ENCODE results near the gene MAP1S.
A peak's percentile ranks its signal among the peaks of the same experiment; 100 is the strongest.
"Not testable (repeated sequence)": the region's sequence is repeated elsewhere in the genome, so short reads cannot be mapped to it uniquely, and the experiment has no call there.

The MAP1S gene

GRCh38 chr19:17762505-17763229 is 43.4 kb downstream of the MAP1S start:
- no peak for DNase-seq (ENCODE audit: low spot score)

DNA sequence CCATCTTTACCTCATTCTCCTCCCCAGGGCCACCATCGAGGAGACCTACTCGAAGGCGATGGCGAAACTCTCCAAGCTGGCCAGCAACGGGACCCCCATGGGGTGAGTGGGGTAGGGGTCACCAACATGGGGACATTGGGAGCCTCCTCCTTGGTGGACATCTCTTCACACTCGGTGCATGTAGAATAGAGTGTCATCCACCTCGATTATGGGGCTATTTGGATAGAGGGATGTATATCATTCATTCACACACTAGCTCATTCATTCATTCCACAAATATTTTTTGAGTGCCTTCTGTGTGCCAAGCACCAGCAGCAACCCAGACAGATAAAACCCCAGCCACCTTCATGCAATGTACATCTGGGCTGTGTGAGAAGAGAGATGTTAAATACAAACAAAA is 45.1 kb downstream of the MAP1S start:
- no peak for DNase-seq (ENCODE audit: low spot score)

DNA sequence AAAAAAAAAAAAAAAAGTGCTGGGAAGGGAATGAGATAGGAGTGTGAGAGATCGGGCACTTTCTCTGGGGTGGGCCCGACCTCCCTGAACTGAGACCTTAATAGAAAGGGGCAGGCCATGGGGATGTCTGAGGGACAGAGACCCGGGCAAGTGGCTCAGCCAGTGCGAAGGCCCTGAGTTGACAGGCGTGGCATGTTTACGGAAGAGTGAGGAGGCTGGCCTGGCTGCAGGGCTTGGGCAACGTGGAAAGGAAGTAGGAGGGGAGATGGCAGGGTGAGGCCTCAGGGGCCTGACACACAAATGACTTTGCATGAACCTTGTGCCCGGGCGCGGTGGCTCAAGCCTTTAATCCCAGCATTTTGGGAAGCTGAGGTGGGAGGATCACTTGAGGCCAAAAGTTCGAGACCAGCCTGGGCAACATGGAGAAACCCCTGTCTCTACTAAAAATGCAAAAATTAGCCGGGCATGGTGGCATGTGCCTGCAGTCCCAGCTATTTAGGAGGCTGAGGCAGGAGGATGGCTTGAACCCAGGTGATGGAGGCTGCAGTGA is 45.9 kb downstream of the MAP1S start:
- no peak for DNase-seq (ENCODE audit: low spot score)

GRCh38 chr19:17766543-17767131 is 47.4 kb downstream of the MAP1S start:
- DNase-seq (ENCODE audit: low spot score), result peak; percentile 73

GRCh38 chr19:17767559-17767958 is 48.3 kb downstream of the MAP1S start:
- DNase-seq (ENCODE audit: low spot score), result no peak

DNA sequence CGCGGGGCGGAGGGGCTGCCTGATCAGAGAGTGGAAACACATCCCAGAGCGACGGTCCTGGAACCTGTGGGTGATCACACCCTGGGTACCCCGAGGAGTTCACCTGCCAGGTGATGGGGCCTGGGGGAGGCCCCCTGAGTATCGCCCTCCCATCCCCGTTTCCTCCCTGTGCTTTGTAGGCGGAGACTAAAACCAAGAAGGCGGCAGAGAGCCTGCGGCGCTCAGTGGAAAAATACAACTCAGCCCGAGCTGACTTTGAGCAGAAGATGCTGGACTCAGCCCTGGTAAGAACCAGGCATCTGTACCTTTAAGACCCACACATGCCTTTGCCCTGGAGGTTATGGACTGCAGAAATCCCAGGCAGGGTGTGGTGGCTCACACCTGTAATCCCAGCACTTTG is 51.3 kb downstream of the MAP1S start:
- no peak for DNase-seq (ENCODE audit: low spot score)

- no peak for DNase-seq (ENCODE audit: low spot score)
These were observed 52.9 kb downstream of the MAP1S start for GRCh38 chr19:17772172-17772571.

DNA sequence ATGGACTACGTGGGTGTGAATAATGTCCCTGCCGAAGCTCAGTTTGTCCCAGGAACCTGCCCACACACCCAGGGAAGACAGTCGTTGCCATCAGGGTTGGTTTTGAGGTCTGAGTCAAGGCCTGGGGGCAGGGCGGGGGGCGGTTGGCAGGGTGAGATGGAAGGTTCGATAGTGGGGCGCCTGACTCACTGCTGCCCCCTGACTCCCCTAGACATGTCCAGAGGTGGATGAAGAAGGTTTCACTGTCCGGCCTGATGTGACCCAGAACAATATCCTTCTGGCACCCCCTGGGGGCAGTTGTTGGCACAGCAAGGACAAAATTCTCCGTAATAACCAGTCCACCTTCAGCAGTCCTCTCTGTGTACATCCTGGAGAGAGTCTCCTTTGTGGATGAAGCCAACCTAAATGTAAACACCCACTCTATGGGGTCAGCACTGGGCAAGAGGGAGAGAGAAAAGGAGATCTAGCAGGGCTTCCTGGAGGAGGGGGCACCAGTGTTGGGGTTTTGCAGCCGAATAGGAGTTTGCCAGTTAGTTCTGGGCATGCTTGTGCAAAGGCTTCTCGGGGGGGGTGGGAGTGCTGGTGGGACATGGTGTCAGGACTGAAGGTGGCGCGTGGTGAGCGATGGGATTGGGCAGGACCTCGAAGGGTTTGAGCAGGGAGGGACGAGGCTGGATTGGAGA is 56.1 kb downstream of the MAP1S start:
- peak; percentile 81 for DNase-seq (ENCODE audit: low spot score)

- DNase-seq (ENCODE audit: low spot score), result no peak
These were observed 56.9 kb downstream of the MAP1S start for GRCh38 chr19:17775991-17776803.

DNA sequence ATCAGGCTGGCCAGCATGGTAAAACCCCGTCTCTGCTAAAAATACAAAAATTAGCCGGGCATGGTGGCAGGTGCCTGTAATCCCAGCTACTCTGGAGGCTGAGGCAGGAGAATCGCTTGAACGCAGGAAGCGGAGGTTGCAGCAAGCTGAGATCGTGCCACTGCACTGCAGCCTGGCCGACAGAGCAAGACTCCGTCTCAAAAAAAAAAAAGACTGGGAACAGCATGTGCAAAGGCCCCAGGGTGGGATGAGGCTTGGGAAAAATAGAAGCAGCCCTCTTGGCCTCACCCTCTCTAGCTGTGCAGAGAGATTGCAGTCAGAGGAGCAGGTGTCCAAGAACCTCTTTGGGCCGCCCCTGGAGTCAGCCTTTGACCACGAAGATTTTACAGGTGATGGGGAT is 58.6 kb downstream of the MAP1S start:
- DNase-seq (ENCODE audit: low spot score), result not testable (repeated sequence)

GRCh38 chr19:17778251-17778967 is 59.1 kb downstream of the MAP1S start:
- DNase-seq (ENCODE audit: low spot score), result peak; percentile 61

DNA sequence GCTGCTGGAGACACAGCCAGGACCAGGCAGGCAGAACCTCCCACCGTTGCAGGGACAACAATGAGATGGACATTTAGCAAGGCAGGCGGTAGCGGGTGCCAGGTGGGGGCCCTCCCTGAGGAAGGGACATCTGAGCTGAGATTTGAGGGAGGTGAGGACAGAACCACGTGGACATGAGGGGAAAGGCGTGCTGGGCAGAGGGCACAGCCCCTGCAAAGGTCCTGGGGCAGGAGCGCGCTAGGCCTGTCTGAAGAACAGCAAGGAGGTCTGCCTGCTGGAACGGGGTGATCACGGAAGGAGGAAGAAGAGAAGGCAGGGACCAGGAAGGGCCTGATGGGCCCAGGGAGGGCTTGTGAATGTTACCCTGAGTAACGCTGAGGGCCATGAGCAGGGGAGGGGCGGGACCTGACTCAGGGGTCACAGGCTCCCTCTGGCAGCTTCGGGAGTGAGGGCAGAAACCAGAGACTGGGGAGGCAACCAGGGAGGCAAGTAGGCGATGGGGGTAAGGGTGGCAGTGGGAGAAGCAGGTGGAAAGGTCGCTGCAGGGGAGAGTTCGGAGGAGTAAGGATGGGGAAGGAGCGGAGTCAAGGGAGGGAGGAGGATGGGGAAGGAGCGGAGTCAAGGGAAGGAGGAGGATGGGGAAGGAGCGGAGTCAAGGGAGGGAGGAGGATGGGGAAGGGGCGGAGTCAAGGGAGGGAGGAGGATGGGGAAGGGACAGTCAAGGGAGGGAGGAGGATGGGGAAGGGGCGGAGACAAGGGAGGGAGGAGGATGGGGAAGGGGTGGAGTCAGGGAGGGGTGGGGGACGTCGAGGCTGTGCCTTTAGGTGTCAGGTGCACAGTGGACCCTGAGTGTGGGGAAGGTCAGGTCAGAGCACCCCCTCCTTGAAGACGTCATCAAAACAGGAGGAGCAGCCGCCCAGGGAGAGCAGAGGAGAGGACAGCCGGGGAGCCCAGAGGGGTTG is 60.0 kb downstream of the MAP1S start:
- DNase-seq (ENCODE audit: low spot score), result no peak

DNA sequence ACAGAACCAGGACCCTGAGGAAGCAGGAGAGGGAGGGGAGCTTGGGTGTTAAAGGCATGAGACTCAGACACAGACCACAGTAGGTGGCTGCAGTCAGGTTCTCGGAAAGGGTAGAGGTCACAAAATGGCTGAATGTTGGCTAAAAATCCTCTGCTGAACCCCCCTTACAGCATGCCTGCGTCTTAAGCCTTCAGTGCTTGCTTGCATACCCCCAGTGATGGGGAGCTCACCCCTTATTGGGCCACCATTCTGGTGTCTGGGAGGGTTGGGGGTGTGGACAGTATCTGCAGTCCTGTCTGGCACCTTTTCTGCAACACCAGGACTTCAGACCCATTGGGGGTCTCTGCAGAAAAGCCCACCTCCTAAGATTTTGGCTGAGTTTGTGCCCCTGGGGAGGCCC is 61.5 kb downstream of the MAP1S start:
- no peak for DNase-seq (ENCODE audit: low spot score)

DNA sequence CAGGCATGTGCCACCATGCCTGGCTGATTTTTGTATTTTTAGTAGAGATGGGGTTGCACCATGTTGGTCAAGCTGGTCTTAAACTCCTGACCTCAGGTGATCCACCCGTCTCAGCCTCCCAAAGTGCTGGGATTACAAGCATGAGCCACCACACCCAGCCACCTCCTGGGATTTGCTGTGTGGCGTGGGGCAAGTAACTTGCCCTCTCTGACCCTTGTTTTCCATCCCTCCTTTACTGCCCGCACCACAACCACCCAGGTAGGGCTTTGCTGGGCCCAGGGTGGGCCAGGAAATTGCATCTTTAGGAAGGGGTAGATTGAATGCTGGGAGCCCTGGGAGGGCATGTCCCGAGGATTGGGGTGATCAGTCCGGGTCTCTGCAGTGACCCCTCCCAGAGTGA is 64.4 kb downstream of the MAP1S start:
- not testable (repeated sequence) for DNase-seq (ENCODE audit: low spot score)
